GM21717 (cell line): ENCODE results near the gene RGS19.
"Not testable (repeated sequence)": the region's sequence is repeated elsewhere in the genome, so short reads cannot be mapped to it uniquely, and the experiment has no call there.

Experiments used
- ATAC-seq: cut with Tn5 transposase; IDR thresholded peaks from one replicate; pipeline ENCODE4 v1.9.1; 2021; ENCODE audit warnings: mild to moderate bottlenecking, moderate library complexity; ENCODE audit not compliant: unreplicated experiment

RGS19 gene

GRCh38 chr20:64095927-64096326, 16.6 kb upstream of the RGS19 start:
- ATAC-seq, result no peak

DNA sequence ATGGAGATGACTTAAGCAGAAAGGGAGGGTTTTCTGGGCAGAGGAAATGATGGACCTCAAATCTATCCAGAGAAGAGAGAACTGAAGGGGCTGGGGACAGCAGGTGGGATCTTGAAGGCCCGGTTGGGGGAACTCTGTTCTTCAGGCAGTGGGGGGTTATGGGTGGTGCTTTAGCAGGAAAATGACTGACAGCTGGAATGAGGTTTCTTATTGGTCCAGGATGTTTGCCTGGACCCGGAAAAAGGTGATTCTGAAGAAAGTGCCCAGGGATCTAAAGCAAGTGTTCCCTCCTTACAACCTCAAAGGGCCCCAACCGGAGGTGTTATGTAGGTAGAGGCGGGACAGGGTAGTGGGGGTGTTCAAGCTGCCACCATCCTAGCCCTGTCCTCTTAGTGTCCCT, 16.1 kb upstream of the RGS19 start:
- no peak for ATAC-seq

DNA sequence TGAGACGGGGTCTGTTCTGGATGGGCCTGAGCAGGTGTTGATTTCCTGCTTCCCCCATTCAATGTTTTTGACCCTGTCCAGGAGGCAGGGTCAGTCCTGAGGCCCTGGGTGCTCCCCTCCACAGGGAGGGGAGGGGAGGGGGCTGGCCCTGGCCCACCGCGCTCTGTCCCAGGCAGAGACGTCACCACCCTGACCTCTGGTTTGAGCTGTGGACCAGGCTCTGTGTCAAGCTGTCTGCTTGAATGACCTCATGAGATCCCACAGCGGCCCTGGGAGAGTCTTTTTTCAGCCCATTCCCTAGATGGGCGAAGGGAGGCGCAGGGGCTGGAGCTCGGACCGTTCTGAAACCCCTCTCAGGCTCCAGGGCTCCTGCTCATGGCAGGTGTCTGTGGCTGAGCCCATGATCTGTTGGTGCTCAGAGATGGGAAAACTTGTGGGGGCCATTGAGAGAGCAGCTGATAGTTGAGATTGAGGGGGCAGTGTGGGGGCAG, 13.7 kb upstream of the RGS19 start:
- ATAC-seq, result no peak

GRCh38 chr20:64092258-64093012, 13.1 kb upstream of the RGS19 start:
- ATAC-seq, result no peak

- no peak for ATAC-seq
Observed at GRCh38 chr20:64091770-64092169, 12.5 kb upstream of the RGS19 start.

- no peak for ATAC-seq
Observed at GRCh38 chr20:64091340-64091739, 12.0 kb upstream of the RGS19 start.

DNA sequence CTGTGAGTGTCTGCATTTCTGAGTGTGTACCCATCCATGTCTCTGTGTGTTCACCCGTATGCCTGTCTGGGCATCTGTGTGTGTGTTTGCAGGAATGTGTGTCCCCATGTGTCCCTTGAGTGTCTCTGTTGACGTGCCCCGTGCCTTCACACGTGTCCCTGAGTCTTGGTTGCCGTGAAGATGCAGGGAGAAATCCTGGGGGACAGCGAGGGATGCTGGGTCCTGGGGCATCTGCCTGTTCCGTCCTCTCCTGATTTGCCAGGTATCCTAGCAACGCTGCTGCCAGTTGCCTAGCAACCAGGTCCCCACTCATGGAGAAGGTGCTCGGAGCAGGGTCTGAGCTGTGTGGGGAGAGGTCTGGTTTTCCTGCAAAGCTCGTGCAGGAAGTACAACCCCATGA, 10.8 kb upstream of the RGS19 start:
- ATAC-seq, result no peak

GRCh38 chr20:64088586-64088985, 9.3 kb upstream of the RGS19 start:
- ATAC-seq, result not testable (repeated sequence)

DNA sequence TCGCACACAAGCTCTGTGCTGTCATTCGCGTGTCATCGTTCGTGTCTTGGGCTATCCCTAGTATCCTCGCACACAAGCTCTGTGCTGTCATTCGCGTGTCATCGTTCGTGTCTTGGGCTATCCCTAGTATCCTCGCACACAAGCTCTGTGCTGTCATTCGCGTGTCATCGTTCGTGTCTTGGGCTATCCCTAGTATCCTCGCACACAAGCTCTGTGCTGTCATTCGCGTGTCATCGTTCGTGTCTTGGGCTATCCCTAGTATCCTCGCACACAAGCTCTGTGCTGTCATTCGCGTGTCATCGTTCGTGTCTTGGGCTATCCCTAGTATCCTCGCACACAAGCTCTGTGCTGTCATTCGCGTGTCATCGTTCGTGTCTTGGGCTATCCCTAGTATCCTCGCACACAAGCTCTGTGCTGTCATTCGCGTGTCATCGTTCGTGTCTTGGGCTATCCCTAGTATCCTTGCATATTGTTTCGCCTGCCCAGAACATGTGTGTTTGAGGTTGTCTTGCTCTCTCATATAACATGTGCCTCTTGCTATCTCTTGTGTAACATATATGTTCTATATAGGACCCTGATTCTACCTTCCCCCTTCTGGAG, 8.0 kb upstream of the RGS19 start:
- ATAC-seq, result not testable (repeated sequence)

- ATAC-seq, result no peak
Observed at GRCh38 chr20:64086801-64087200, 7.5 kb upstream of the RGS19 start.

DNA sequence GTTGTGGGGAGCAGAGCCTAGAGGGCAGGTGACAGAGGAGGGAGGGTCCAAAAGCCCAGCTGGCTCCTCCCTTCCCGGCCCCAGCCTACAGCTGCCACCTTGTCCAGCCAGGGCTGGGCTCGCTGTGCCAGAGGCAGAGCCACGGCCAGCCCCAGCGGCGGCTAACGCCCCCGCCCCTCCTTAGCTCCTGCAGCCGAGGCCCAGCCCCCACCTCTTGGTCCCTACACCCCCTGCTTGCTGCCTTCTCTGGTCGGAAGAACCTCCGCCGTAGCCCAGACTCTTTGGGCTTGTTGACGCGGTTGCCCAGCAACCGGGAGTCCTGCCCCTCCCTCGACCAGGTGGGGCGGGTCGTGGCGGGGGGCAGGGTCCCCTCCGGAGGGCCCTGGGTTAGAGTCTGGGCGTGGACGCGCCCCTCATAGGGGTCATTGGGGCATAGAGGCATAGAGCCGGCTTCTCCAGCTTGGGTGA, 5.4 kb upstream of the RGS19 start:
- ATAC-seq, result no peak

- ATAC-seq, result no peak
Observed at GRCh38 chr20:64083804-64084684, 4.7 kb upstream of the RGS19 start, which contains the start of gene LKAAEAR1. LKAAEAR1 (minus strand) TSS chr20:64084398; CDS start chr20:64084219, 179 bp downstream.

GRCh38 chr20:64083378-64083803, 4.1 kb upstream of the RGS19 start:
- no peak for ATAC-seq

DNA sequence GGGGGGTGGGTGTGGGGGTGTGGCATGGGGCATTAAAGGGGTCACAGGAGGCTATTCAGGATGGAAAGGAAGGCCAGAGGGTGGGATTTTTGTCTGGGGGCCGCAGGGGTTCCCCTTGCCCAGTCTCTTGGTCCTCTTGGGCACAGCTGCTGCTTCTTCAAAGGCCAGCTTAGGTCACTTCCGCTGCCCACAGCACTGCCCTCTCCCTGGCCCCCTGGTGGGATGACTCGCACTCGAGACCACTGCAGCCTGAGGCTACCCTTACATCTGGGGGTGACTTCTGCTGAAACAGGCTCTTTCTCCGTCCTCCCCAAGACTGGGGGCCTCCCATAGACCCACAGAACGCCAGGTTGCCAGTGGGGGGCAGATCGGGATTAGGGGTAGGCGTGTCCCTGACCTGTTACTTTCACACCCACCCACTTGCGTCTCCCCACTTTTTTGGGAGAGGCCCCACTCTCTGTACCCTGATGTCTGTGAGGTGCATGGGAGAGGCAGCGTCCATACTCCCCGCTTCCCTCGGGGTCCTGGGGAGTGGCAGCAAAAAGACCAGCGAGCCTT, 3.6 kb upstream of the RGS19 start:
- ATAC-seq, result no peak

- ATAC-seq, result no peak
Observed at GRCh38 chr20:64082126-64082731, 2.9 kb upstream of the RGS19 start.

DNA sequence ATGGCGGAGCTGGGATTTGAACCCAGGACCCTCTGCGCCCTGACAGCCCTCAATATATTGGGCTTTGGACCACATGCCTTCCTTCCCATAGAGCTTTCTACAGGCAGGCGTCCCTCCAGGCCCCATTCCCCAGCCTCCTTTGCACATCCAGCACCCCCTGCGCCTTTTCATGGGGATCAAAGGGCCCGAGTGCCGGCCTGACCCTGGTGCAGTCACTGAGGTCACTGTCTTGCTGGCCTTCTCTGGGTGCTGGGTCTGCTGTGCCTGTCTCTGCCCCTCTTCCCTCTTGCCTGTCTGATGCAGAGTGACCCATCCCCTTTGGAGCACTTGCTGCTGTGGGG, 2.3 kb upstream of the RGS19 start:
- ATAC-seq, result no peak

DNA sequence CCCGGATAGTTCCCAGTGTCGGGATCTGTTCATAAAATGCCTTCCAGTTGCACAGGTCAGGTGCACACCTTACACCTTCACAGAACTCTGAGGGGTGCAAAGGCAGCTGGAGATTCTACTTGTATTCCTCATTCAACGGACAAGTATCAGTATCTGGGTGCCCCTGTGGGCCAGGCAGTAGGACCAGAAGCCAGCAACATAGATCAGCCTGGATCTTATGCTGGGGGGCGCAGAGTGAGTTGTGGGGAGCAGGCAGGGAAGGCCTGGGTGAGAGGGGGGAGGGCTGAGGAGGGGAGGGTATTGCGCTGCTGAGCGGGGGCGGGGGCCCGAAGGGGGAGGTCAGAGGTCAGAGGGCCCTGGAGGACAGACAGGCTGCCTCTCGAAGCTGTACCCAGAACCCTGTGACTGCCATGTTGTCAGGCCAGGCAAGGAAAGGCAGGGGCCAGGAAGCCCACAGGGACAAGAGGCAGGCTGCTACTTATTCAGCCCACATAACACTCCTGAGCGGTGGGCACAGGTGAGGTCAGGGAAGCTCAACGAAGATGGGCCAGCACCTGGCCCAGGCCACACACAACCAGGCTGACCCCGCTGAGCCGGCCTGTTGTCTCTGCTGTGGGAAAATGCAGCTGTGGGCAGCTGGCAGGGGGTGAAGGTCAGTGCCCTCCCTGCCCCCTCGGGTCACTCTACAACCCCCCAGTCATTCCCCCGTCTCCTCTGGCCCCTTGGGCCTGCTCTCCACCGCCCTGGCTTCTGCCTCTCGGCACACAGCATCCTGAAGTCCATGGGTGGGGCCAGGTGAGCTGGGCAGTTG, 1.7 kb upstream of the RGS19 start:
- no peak for ATAC-seq

- ATAC-seq, result peak; percentile 4
Observed at GRCh38 chr20:64080013-64080812, 895 bp upstream of the RGS19 start, which contains the start of gene OPRL1. OPRL1 (plus strand) TSS chr20:64080082; CDS start chr20:64092721, 12,639 bp downstream.

DNA sequence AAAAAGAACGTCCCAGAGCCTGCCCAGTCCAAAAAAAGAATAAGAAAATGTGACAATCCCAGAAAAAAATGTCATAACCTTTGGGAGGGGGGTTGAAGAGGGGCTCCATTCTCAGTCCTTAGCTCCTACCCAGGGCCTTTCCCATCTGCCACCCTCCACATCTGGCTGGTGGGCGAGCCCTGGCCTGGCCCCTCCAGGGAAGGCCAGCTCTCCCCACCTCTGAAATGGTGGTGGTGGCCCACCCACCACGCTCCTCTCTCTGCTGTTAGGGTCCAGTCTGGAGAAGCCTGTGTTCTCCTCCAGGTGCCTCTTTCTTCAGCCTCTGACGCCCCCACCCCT, 415 bp downstream of the RGS19 start:
- no peak for ATAC-seq
